NOMO-1 treated with DMSO at 0.1 percent for 48 hours (cell line): Measurements from ENCODE around the gene ACAA2.
"Not testable (repeated sequence)": the region's sequence is repeated elsewhere in the genome, so short reads cannot be mapped to it uniquely, and the experiment has no call there.

Source experiments
- DNase-seq: peaks from one replicate; lab custom pipeline; 2025; ENCODE audit not compliant: unreplicated experiment; lab: John Stamatoyannopoulos, UW

ACAA2 gene

GRCh38 chr18:49813069-49813318, 339 bp downstream of the ACAA2 start:
- DNase-seq = peak; percentile 19

- DNase-seq = no peak
These were observed 856 bp downstream of the ACAA2 start for GRCh38 chr18:49812286-49813068.

- DNase-seq = no peak
These were observed 2.0 kb downstream of the ACAA2 start for GRCh38 chr18:49811151-49811938.

GRCh38 chr18:49808553-49809191, 4.7 kb downstream of the ACAA2 start:
- DNase-seq = not testable (repeated sequence)

GRCh38 chr18:49804096-49804495, 9.2 kb downstream of the ACAA2 start:
- DNase-seq = no peak

GRCh38 chr18:49802623-49803022, 10.7 kb downstream of the ACAA2 start:
- DNase-seq = no peak

GRCh38 chr18:49800491-49800890, 12.8 kb downstream of the ACAA2 start:
- DNase-seq = not testable (repeated sequence)

- DNase-seq = not testable (repeated sequence)
These were observed 13.5 kb downstream of the ACAA2 start for GRCh38 chr18:49799806-49800205.

- DNase-seq = no peak
These were observed 15.3 kb downstream of the ACAA2 start for GRCh38 chr18:49798001-49798400.

- no peak for DNase-seq
These were observed 17.5 kb downstream of the ACAA2 start for GRCh38 chr18:49795612-49796552.

- DNase-seq = no peak
These were observed 18.6 kb downstream of the ACAA2 start for GRCh38 chr18:49794743-49795142.

GRCh38 chr18:49789560-49790134, 23.7 kb downstream of the ACAA2 start:
- DNase-seq = not testable (repeated sequence)

- DNase-seq = no peak
These were observed 24.9 kb downstream of the ACAA2 start for GRCh38 chr18:49788327-49788898.

GRCh38 chr18:49786019-49786720, 27.2 kb downstream of the ACAA2 start:
- no peak for DNase-seq

GRCh38 chr18:49784427-49785185, 28.7 kb downstream of the ACAA2 start:
- DNase-seq = no peak

- not testable (repeated sequence) for DNase-seq
These were observed 29.7 kb downstream of the ACAA2 start for GRCh38 chr18:49783631-49784030.

- DNase-seq = no peak
These were observed 34.4 kb downstream of the ACAA2 start for GRCh38 chr18:49778826-49779465.

- no peak for DNase-seq
These were observed 44.1 kb downstream of the ACAA2 start for GRCh38 chr18:49769047-49769728.
